WTC11 (cell line): ENCODE measurements around the gene TBL1XR1. TPM values are rescaled to one million over a fixed set of nuclear protein-coding genes. Genes with fewer than 3 reads are reported as not detected.
A peak's percentile ranks its signal among the peaks of the same experiment; 100 is the strongest.

Experiments
- ATAC-seq: fragments of 200-7000 bp; cut with Tn5 transposase; 2 replicates; pipeline ENCODE4 v1.10.0; 2021; ENCODE audit warnings: mild to moderate bottlenecking, moderate library complexity
- CTCF ChIA-PET: fragments of 300-600 bp; sonication (Branson Sonifier 250); formaldehyde crosslinking; loops from one replicate; lab custom pipeline; 2021; ENCODE audit warnings: antibody characterized with exemption; lab: Charles Lee
- POLR2A ChIA-PET: fragments of 350-600 bp; sonication (Branson Sonifier 250); formaldehyde crosslinking; loops from one replicate; lab custom pipeline; 2021; ENCODE audit warnings: antibody characterized with exemption; lab: Charles Lee
- DNase-seq: peaks from one replicate; pipeline ENCODE4 v3.0.0; 2021; ENCODE audit warnings: low spot score
- H3K27ac Mint-ChIP-seq: 2 replicates; pipeline ENCODE4 v1.8.0; 2021; ENCODE audit warnings: mixed read lengths
- H3K27me3 Mint-ChIP-seq: 2 replicates; pipeline ENCODE4 v1.8.0; 2021; ENCODE audit warnings: low read depth, mild to moderate bottlenecking, moderate library complexity, mixed read lengths
- H3K36me3 Mint-ChIP-seq: 2 replicates; pipeline ENCODE4 v1.8.0; 2021; ENCODE audit warnings: mixed read lengths
- H3K4me1 Mint-ChIP-seq: 2 replicates; pipeline ENCODE4 v1.8.0; 2022; ENCODE audit warnings: mixed read lengths
- H3K4me3 Mint-ChIP-seq: 2 replicates; pipeline ENCODE4 v1.8.0; 2021; ENCODE audit warnings: mild to moderate bottlenecking, moderate library complexity, mixed read lengths
- H3K9me3 Mint-ChIP-seq: 2 replicates; pipeline ENCODE4 v1.8.0; 2021; ENCODE audit warnings: mixed read lengths
- AFF4 ChIP-seq: sonication (generic); formaldehyde crosslinking; IDR thresholded peaks from 2 replicates; pipeline ENCODE4 v1.8.1; 2023; ENCODE audit warnings: mild to moderate bottlenecking, missing genetic modification reagents, borderline replicate concordance
- ATF2 ChIP-seq: sonication (generic); formaldehyde crosslinking; IDR thresholded peaks from 2 replicates; pipeline ENCODE4 v1.8.1; 2022; ENCODE audit warnings: low read depth, missing genetic modification reagents, borderline replicate concordance
- CBFB ChIP-seq: sonication (generic); formaldehyde crosslinking; IDR thresholded peaks from 2 replicates; pipeline ENCODE4 v1.8.1; 2022; ENCODE audit warnings: mild to moderate bottlenecking, low read depth, missing genetic modification reagents
- EMX1 ChIP-seq: fragments of 250-450 bp; sonication (Bioruptor Pico); IDR thresholded peaks from 2 replicates; pipeline ENCODE4 v1.8.0; 2021; ENCODE audit warnings: mild to moderate bottlenecking
- GABPB1 ChIP-seq: sonication (generic); formaldehyde crosslinking; IDR thresholded peaks from 2 replicates; pipeline ENCODE4 v1.8.1; 2023; ENCODE audit warnings: mild to moderate bottlenecking, missing genetic modification reagents
- IRF2 ChIP-seq: sonication (generic); formaldehyde crosslinking; IDR thresholded peaks from 2 replicates; pipeline ENCODE4 v1.8.0; 2022; ENCODE audit warnings: low read depth, missing genetic modification reagents, borderline replicate concordance
- MXD4 ChIP-seq: fragments of 250-450 bp; sonication (Bioruptor Pico); IDR thresholded peaks from 2 replicates; pipeline ENCODE4 v1.8.0; 2021; ENCODE audit warnings: mild to moderate bottlenecking, moderate library complexity, borderline replicate concordance
- NR2C2 ChIP-seq: sonication (generic); formaldehyde crosslinking; IDR thresholded peaks from 2 replicates; pipeline ENCODE4 v1.8.0; 2022; ENCODE audit warnings: mild to moderate bottlenecking, missing genetic modification reagents
- NR3C1 ChIP-seq: sonication (generic); formaldehyde crosslinking; conservative IDR thresholded peaks from 2 replicates; pipeline ENCODE4 v1.8.1; 2023; ENCODE audit warnings: low read depth, mild to moderate bottlenecking, missing genetic modification reagents
- OVOL2 ChIP-seq: fragments of 250-450 bp; sonication (Bioruptor Pico); IDR thresholded peaks from 2 replicates; pipeline ENCODE4 v1.9.0; 2021; ENCODE audit warnings: mild to moderate bottlenecking, borderline replicate concordance
- PRDM15 ChIP-seq: sonication (generic); formaldehyde crosslinking; IDR thresholded peaks from 2 replicates; pipeline ENCODE4 v1.8.0; 2022; ENCODE audit warnings: missing genetic modification reagents
- RELA ChIP-seq: sonication (generic); formaldehyde crosslinking; IDR thresholded peaks from 2 replicates; pipeline ENCODE4 v1.8.1; 2022; ENCODE audit warnings: missing genetic modification reagents, mild to moderate bottlenecking, borderline replicate concordance
- ZBTB43 ChIP-seq: sonication (generic); formaldehyde crosslinking; IDR thresholded peaks from 2 replicates; pipeline ENCODE4 v1.8.1; 2023; ENCODE audit warnings: mild to moderate bottlenecking, missing genetic modification reagents
- ZNF263 ChIP-seq: sonication (generic); formaldehyde crosslinking; IDR thresholded peaks from 2 replicates; pipeline ENCODE4 v1.8.1; 2022; ENCODE audit warnings: low read depth, mild to moderate bottlenecking, moderate library complexity, missing genetic modification reagents
- ZNF281 ChIP-seq: sonication (generic); formaldehyde crosslinking; IDR thresholded peaks from 2 replicates; pipeline ENCODE4 v1.8.0; 2023; ENCODE audit warnings: mild to moderate bottlenecking, missing genetic modification reagents
- total RNA-seq: library from RNA; stranded (reverse); gene quantifications from 3 replicates; pipeline ENCODE4 v1.2.3, GENCODE V29; 2021

Gene TBL1XR1
- total RNA-seq, 1 experiment from 2014 or later = 148 TPM

GRCh38 chr3:177157492-177157891 lies 39.8 kb downstream of the TBL1XR1 start:
- ATAC-seq (peak; percentile 51), DNase-seq (no peak)
- TF ChIP-seq CBFB (CRISPR knock-in tag) = no peak
- TF ChIP-seq OVOL2 = no peak
- no peak for TF ChIP-seq GABPB1 (CRISPR knock-in tag)
- TF ChIP-seq ZNF281 = no peak
- TF ChIP-seq AFF4 (CRISPR knock-in tag) = no peak
- TF ChIP-seq ZBTB43 = no peak
- no peak for TF ChIP-seq IRF2 (CRISPR knock-in tag)
- TF ChIP-seq ATF2 (CRISPR knock-in tag) = no peak
- no peak for TF ChIP-seq NR3C1 (CRISPR knock-in tag)
- TF ChIP-seq PRDM15 (CRISPR knock-in tag) = no peak
- TF ChIP-seq MXD4 (CRISPR knock-in tag) = no peak
- no peak for TF ChIP-seq RELA (CRISPR knock-in tag)
- no peak for TF ChIP-seq ZNF263 (CRISPR knock-in tag)
- TF ChIP-seq NR2C2 = no peak
- TF ChIP-seq EMX1 (CRISPR knock-in tag) = no peak
- Mint-ChIP-seq H3K4me3 (no peak overlapping the region; the same call in 1 of the 2 replicates), H3K27me3 (no peaks in the 10 kb centered on the region), H3K9me3 (no peaks in the 10 kb centered on the region), H3K36me3 (no peaks in the 10 kb centered on the region), H3K27ac (no peak overlapping the region), H3K4me1 (peaks cover 65% of the 10 kb centered on the region)
- ChIA-PET POLR2A (interaction anchor here (0.7 kb wide), 1 partner anchor 12 kb away, joined by 5 read pairs; no protein-coding TSS in a partner anchor), CTCF (no interaction called here)
